ENCODE measurements around the gene EPB41L2.
"Not testable (repeated sequence)": the region's sequence is repeated elsewhere in the genome, so short reads cannot be mapped to it uniquely, and the experiment has no call there.

The EPB41L2 gene

GRCh38 chr6:130955755-130956154 lies 107.3 kb downstream of the EPB41L2 start:
- DNase-seq (ENCODE audit: low read depth in 2 of 2, low spot score in 1 of 2): no peak

DNA sequence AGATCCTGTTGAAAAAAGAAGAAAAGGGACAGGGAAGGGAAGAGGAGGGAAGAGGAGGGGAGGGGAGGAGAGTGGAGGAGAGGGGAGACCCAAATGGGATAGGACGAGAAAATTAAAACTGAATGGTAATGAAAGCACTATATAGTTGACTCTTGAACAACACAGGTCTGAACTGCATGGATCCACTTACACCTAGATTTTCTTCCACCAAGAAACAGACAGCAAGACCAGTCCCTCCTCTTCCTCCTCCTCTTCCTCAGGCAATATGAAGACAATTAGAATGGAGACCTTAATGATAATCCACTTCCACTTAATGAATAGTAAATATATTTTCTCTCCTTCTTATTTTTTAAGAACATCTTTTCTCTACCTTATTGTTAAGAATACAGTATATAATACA lies 113.5 kb downstream of the EPB41L2 start:
- DNase-seq (ENCODE audit: low read depth in 2 of 2, low spot score in 1 of 2): no peak

- no peak for DNase-seq (ENCODE audit: low read depth in 2 of 2, low spot score in 1 of 2)
Measured at GRCh38 chr6:130947464-130947863, 115.6 kb downstream of the EPB41L2 start.

- no peak for DNase-seq (ENCODE audit: low read depth in 2 of 2, low spot score in 1 of 2)
Measured at GRCh38 chr6:130946076-130946475, 117.0 kb downstream of the EPB41L2 start.

- DNase-seq (ENCODE audit: low read depth in 2 of 2, low spot score in 1 of 2): no peak
Measured at GRCh38 chr6:130945401-130945919, 117.6 kb downstream of the EPB41L2 start.

DNA sequence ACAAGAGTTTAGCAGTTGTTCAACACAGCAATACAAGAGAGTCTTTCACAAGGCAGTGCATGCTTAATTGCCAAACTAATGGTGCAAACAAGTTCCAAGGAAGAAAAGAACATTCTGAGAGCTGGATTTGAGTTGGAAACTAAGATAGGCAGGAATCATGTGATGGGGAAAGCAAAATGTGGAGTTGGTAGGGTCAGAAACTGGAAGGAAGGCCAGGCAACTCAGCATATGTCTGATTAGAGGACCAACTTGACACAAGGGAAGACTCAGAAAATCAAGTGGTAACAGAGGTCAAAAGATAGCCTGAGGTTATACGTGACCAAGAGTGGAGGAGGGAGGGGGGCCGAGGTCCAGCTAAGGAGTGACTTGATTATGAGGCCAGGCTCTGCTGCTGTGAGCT lies 118.6 kb downstream of the EPB41L2 start:
- DNase-seq (ENCODE audit: low read depth in 2 of 2, low spot score in 1 of 2): no peak

DNA sequence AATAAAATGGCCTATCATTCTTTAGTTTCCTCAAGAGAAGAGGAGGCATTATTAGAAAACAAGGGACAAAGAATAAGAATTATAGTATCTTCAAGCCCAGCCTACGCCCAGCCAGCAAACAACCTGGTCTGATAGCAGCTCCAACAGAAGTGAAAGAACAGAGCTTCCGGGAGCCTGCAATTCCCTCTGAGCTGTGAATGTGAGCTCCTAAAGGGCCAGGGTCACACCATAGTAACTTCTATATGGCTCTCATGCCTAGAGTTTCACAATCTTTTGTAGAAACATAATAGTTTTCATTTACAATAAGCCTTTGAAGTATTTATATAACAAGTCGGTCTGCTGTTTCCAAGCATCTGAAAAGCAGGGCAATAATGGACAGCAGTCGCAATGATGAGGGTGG lies 119.3 kb downstream of the EPB41L2 start:
- no peak for DNase-seq (ENCODE audit: low read depth in 2 of 2, low spot score in 1 of 2)

- not testable (repeated sequence) for DNase-seq (ENCODE audit: low read depth in 2 of 2, low spot score in 1 of 2)
Measured at GRCh38 chr6:130942752-130943151, 120.3 kb downstream of the EPB41L2 start.

GRCh38 chr6:130937942-130938604 lies 125.0 kb downstream of the EPB41L2 start:
- DNase-seq (ENCODE audit: low read depth in 2 of 2, low spot score in 1 of 2): no peak

- no peak for DNase-seq (ENCODE audit: low read depth in 2 of 2, low spot score in 1 of 2)
Measured at GRCh38 chr6:130936933-130937332, 126.1 kb downstream of the EPB41L2 start.

GRCh38 chr6:130935978-130936377 lies 127.1 kb downstream of the EPB41L2 start:
- no peak for DNase-seq (ENCODE audit: low read depth in 2 of 2, low spot score in 1 of 2)

- no peak for DNase-seq (ENCODE audit: low read depth in 2 of 2, low spot score in 1 of 2)
Measured at GRCh38 chr6:130934848-130935585, 128.0 kb downstream of the EPB41L2 start.

DNA sequence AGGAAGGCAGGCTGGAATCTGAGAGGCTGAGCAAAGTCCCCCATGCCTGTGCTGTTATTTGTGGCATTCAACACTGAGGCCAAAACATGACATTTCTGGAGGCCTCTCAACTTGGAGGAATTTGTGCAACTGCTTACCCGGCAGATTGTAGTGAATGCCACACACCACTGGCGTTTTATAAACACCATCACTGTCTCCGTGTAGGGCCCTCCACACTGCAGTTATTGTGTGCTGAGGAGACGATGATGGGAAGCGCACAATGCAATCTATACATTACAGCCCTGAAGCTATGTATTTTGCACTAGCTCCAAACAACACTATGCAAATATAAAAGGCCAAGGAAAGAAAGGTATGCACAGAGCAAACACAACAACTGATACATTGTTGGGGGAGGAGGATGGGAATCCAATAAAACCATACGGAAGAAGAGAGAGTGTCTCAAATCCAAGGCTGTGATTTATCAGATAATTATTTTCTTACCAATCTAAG lies 129.3 kb downstream of the EPB41L2 start:
- no peak for DNase-seq (ENCODE audit: low read depth in 2 of 2, low spot score in 1 of 2)

DNA sequence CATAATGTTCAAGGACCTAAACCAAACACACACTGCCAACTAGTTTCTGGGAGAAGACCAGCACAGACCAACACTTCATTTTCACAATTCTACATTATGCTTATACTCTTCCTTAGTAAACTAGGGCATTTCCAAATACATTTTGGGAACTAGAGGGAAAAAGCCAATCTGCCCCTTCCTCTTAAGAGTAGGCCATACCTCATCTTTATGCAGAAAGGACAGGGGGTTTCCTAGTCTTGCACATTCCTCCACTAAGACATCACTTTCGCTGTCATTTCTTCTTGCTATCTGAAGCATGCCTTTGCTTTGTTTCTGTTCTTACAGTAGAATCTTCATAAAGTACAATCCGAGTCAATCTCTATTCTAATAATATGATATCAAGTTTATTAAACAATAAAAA lies 130.1 kb downstream of the EPB41L2 start:
- DNase-seq (ENCODE audit: low read depth in 2 of 2, low spot score in 1 of 2): no peak

- no peak for DNase-seq (ENCODE audit: low read depth in 2 of 2, low spot score in 1 of 2)
Measured at GRCh38 chr6:130932438-130932837, 130.6 kb downstream of the EPB41L2 start.

DNA sequence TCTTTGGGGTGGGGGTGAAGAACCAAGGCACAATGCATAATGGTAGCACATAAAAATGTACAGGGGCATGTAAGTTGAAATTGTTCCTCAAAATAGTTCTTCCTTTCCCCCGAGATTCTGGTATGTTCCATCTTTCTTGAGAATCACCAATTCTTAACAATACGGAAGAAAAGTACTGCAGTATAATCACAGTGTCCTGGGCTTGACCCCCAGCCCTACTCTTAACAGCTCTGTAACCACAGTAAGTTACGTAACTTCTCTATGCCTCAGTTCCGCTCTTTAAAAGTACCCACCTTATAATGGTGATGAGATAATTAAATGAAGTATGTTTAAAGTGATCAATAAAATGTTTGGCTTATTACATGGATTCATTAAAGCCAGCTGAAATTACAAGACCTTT lies 131.4 kb downstream of the EPB41L2 start:
- no peak for DNase-seq (ENCODE audit: low read depth in 2 of 2, low spot score in 1 of 2)

- DNase-seq (ENCODE audit: low read depth in 2 of 2, low spot score in 1 of 2): no peak
Measured at GRCh38 chr6:130929036-130929678, 133.9 kb downstream of the EPB41L2 start.

DNA sequence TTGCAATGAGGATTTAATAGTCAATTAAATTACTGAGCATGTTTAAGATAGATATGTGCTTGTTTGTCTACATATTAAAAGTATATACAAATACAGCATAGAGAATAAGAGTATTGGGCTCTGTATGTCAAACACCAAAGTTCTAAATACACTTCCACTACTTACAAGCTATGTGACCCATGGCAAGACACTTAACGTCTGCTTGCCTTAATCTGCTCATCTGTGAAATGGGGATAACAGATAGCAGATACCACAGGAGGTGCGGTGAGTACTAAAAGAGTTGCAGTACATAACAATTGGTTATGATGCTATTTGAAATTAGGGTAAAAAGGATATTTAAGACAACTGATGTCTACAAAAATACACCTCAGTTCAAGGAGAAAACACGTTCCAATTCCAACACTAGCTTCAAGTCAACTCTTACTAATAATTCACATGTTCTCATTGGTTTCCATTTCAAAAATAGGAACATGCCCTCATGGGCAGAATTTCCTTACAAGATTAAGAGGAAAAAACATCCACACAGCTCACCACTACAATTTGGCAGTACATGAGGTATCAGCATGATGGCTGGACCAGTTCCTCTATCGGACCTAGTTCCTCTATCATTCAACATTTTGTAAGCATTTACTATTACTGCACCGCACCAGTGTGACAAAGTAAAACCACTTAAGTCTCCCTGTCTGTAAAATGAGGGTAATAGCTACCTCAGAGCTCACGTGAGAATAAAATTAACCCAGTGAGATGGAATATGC lies 134.7 kb downstream of the EPB41L2 start:
- DNase-seq (ENCODE audit: low read depth in 2 of 2, low spot score in 1 of 2): no peak

GRCh38 chr6:130927305-130927704 lies 135.7 kb downstream of the EPB41L2 start:
- DNase-seq (ENCODE audit: low read depth in 2 of 2, low spot score in 1 of 2): no peak

GRCh38 chr6:130923350-130923749 lies 139.7 kb downstream of the EPB41L2 start:
- DNase-seq (ENCODE audit: low read depth in 2 of 2, low spot score in 1 of 2): no peak

DNA sequence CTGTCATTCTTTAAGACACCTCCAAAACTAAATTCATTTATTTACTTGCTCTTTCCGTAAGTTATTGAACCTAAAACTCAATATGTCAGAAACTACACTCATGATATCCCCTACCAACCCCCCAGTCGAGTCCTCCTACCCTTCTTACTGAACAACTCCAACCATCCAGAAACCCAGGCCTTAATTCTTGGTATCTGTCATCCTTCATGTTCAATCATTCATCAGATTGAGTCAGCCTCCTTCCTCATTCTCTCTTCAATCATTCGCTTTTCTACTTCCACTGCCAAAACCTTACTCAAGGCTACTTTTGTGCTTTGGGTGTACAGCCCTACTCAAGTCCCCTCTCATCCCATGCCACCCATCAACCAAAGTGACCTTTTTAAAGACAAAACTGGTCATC lies 140.1 kb downstream of the EPB41L2 start:
- DNase-seq (ENCODE audit: low read depth in 2 of 2, low spot score in 1 of 2): no peak
